Adrenal gland (tissue), 5 donors: Measurements from ENCODE around the gene ABCF2.

ENCODE experiments used
- POLR2A ChIP-seq, 2 donors: fragments of 450-650 bp; IDR thresholded peaks; one replicate each; pipeline ENCODE4 v1.6.1; 2017; ENCODE audit warnings: antibody characterized with exemption in 2 of 2, mild to moderate bottlenecking in 2 of 2, moderate library complexity in 1 of 2
- TF ChIP-seq, protein P1 (sequence below), 6 experiments: fragments of 450-650 bp in 4 of 6; fragments of 200-600 bp in 2 of 6; sonication (generic) in 1 of 6; IDR thresholded peaks; 1 replicate in 5 of 6; 2 replicates in 1 of 6; pipeline versions ENCODE4 v1.5.1 to v1.8.0; 2016 to 2021; ENCODE audit warnings: antibody characterized with exemption in 6 of 6, mild to moderate bottlenecking in 2 of 6, moderate library complexity in 1 of 6
- donor health status: DM: no; HTN: no; CAD: no.

DNA sequence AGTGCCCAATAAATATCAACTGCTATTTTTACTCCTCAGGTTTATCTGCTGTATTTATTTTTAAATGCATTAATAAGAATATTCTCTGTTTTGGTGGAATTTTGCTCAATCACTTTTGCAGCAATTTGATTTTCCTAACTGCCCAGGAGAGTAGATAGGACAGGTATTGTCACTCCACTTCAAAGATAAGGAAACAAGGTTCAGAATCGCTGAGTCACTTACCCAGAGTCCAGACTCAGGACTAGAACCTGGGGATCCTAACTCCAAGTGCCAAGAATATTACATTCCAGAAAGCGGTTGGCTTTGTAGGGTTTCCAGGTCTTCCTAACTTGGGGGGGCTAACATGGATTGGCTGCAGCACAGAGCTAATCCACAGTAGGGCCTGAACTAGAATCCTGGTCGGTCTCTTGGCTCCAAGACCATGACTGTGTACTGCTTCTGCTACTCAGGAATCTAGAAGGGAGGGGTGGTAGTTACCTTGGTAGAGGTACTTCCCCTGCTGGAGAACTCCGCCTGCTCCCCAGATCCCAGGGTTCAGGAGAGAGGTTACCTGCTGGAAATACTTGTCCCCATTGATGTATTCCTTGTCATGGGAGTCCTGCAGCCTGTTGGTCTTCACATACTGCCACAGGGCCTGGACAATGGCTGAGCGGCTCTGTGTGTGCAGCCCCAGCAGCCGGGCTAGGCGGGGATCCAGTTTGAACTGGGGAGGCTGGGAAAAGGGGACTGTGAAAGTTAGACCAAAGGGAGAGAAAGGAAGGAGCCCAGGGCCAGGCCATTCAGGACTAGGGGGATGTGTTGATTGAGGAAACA, 14.1 kb upstream of the ABCF2 start:
- no peak for TF ChIP-seq POLR2A (IDR thresholded peaks at IDR 0.05)
- TF ChIP-seq, protein P1, sequence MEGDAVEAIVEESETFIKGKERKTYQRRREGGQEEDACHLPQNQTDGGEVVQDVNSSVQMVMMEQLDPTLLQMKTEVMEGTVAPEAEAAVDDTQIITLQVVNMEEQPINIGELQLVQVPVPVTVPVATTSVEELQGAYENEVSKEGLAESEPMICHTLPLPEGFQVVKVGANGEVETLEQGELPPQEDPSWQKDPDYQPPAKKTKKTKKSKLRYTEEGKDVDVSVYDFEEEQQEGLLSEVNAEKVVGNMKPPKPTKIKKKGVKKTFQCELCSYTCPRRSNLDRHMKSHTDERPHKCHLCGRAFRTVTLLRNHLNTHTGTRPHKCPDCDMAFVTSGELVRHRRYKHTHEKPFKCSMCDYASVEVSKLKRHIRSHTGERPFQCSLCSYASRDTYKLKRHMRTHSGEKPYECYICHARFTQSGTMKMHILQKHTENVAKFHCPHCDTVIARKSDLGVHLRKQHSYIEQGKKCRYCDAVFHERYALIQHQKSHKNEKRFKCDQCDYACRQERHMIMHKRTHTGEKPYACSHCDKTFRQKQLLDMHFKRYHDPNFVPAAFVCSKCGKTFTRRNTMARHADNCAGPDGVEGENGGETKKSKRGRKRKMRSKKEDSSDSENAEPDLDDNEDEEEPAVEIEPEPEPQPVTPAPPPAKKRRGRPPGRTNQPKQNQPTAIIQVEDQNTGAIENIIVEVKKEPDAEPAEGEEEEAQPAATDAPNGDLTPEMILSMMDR (IDR thresholded peaks at IDR 0.05) = no peak
